GM11168 (cell line): ENCODE results near the gene APOM.

ENCODE experiments used
- in situ Hi-C: fragments of 300-500 bp; cut with MboI; formaldehyde crosslinking; loops from one replicate; pipeline ENCODE4 v1.12.0; 2022; ENCODE audit warnings: low sequenced_read_pairs; ENCODE audit not compliant: unreplicated experiment

APOM gene

GRCh38 chr6:31700740-31701401 lies 45.2 kb downstream of the APOM start:
- in situ Hi-C loops: no loop called here

GRCh38 chr6:31701666-31702404 lies 46.1 kb downstream of the APOM start:
- in situ Hi-C loops: no loop called here

GRCh38 chr6:31702405-31702818 lies 46.7 kb downstream of the APOM start:
- in situ Hi-C loops: no loop called here

DNA sequence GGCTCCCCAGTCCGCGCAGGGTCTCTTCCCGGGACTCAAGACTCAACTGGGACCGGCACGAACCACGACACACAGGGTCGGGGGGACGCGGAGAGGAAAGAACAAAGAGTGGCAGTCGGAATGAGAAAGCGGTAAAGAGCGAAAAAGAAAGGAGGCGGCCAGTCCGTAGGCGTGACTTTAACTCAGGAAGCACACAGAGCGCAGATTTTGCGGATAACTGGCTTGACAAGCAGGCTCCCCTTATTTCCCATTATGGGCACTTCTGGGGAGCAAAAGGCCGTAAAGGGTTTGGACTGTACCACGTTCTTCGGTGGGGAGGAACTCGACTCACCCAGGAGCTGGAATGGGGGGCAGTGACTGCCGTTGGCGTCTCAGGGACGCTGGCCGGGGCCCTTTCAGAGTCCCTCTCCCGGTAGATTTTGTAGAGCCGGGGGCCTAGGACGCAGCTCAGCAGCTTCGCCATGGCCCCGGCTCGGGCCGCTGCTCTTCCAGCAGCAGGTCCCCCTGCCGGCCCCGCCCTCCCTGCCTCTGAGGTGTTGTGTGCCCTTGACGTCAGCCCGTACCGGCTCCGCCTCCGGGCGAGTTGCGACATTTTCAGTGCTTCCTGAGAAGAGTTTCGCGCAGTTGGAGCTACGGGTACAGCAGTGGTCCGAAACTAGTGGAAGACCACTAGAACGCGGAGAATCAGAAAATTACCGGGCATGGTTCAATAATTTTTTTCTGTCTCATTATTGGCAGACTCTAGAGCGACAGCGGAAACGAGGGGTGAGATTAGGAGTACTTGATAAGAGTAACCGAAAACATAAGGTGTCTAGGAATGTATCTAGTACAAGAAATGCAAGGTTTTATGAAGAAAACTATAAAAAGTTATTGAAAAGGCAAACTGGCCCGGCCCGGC lies 47.4 kb downstream of the APOM start, which contains the start of gene ABHD16A:
Gene ABHD16A (minus strand): TSS at position 506 of the 898 bp plus-strand sequence. CDS start 43 bp downstream, at position 463.
- in situ Hi-C loops: no loop called here

GRCh38 chr6:31705931-31706330 lies 50.2 kb downstream of the APOM start:
- in situ Hi-C loops: no loop called here

- in situ Hi-C loops: no loop called here
Observed at GRCh38 chr6:31706599-31706998, 50.9 kb downstream of the APOM start, which contains the start of gene LY6G6F. Gene LY6G6F, plus strand, starts transcription at chr6:31706866. Its CDS starts 41 bp downstream, at chr6:31706907.

- in situ Hi-C loops: no loop called here
Observed at GRCh38 chr6:31707701-31708100, 52.0 kb downstream of the APOM start.
